A549 (cell line): ENCODE measurements around the gene SMCO2. TPM values are rescaled to one million over a fixed set of nuclear protein-coding genes. Genes with fewer than 3 reads are reported as not detected.
A peak's percentile ranks its signal among the peaks of the same experiment; 100 is the strongest.

Source experiments
- ATAC-seq, 2 experiments: fragments of 200-7000 bp in 1 of 2; fragments of >200 bp in 1 of 2; cut with Nextera tagmentation in 1 of 2; cut with Tn5 transposase in 1 of 2; 3 replicates each; pipeline versions ENCODE4 v1.8.0 to v1.9.1; 2018 to 2020; ENCODE audit warnings: mild to moderate bottlenecking in 1 of 2, moderate library complexity in 1 of 2
- CTCF ChIA-PET: fragments of 300-600 bp; sonication (Branson Sonifier 250); formaldehyde crosslinking; extraction: SDS; loops from one replicate; lab custom pipeline; 2021; ENCODE audit warnings: antibody characterized with exemption, inconsistent platforms; lab: Yijun Ruan, JAX
- POLR2A ChIA-PET: fragments of 350-600 bp; formaldehyde crosslinking; extraction: SDS; loops from one replicate; lab custom pipeline; 2021; ENCODE audit warnings: antibody characterized with exemption, inconsistent platforms; lab: Yijun Ruan, JAX
- DNase-seq, 2 experiments: peaks; one replicate each; pipeline versions ENCODE4 v3.0.0 to v3.0.0-alpha.2; 2011 to 2016; ENCODE audit warnings: low read depth in 1 of 2, low spot score in 1 of 2
- FAIRE-seq: peaks from 2 replicates; lab custom pipeline; 2011; peaks lifted over from hg19 to GRCh38; lab: Jason Lieb, UNC
- H3K27ac ChIP-seq, 2 experiments: fragments of >200 bp; sonication (Bioruptor Twin); formaldehyde crosslinking; 3 replicates each; pipeline ENCODE4 v1.5.1; 2016 to 2017
- H3K4me1 ChIP-seq: fragments of >200 bp; sonication (Bioruptor Twin); formaldehyde crosslinking; 3 replicates; pipeline ENCODE4 v1.6.1; 2016
- H3K4me2 ChIP-seq: fragments of >200 bp; sonication (Bioruptor Twin); formaldehyde crosslinking; 3 replicates; pipeline ENCODE4 v1.6.1; 2016
- H3K4me3 ChIP-seq: fragments of >200 bp; sonication (Bioruptor Twin); formaldehyde crosslinking; 3 replicates; pipeline ENCODE4 v1.5.1; 2016
- H3K9me3 ChIP-seq: fragments of >200 bp; sonication (Bioruptor Twin); formaldehyde crosslinking; 3 replicates; pipeline ENCODE4 v1.6.1; 2016
- CBX2 ChIP-seq: fragments of 200-600 bp; sonication (generic); IDR thresholded peaks from 2 replicates; pipeline ENCODE4 v1.6.1; 2016; ENCODE audit warnings: low read depth, mild to moderate bottlenecking, borderline replicate concordance
- CHD4 ChIP-seq: fragments of 200-600 bp; sonication (generic); IDR thresholded peaks from 2 replicates; pipeline ENCODE4 v1.6.1; 2016; ENCODE audit warnings: antibody characterized with exemption, mild to moderate bottlenecking, borderline replicate concordance
- E2F6 ChIP-seq: IDR thresholded peaks from 2 replicates; pipeline ENCODE4 v1.6.1; 2012; ENCODE audit warnings: low read depth, borderline replicate concordance
- EP300 ChIP-seq, 2 experiments: fragments of >200 bp; sonication (Bioruptor Twin); formaldehyde crosslinking; IDR thresholded peaks; 2 replicates in 1 of 2; 3 replicates in 1 of 2; pipeline ENCODE4 v1.6.1; 2016 to 2017
- FOSL2 ChIP-seq, 2 experiments: fragments of 450-650 bp in 1 of 2; fragments of >200 bp in 1 of 2; sonication (Bioruptor Twin) in 1 of 2; formaldehyde crosslinking; IDR thresholded peaks; 2 replicates each; pipeline versions ENCODE4 v1.5.0 to v1.6.1; 2016 to 2020; ENCODE audit warnings: mild to moderate bottlenecking in 1 of 2, moderate library complexity in 1 of 2
- HES2 ChIP-seq: fragments of >200 bp; sonication (Bioruptor Twin); formaldehyde crosslinking; IDR thresholded peaks from 2 replicates; pipeline ENCODE4 v1.6.1; 2016
- HEYL ChIP-seq: fragments of 250-450 bp; sonication (Bioruptor Pico); IDR thresholded peaks from 2 replicates; pipeline ENCODE4 v1.8.0; 2021; ENCODE audit warnings: mild to moderate bottlenecking, moderate library complexity
- JUNB ChIP-seq: fragments of >200 bp; sonication (Bioruptor Twin); formaldehyde crosslinking; IDR thresholded peaks from 2 replicates; pipeline ENCODE4 v1.6.1; 2016
- KDM1A ChIP-seq: fragments of 200-600 bp; sonication (generic); IDR thresholded peaks from 2 replicates; pipeline ENCODE4 v1.6.1; 2016; ENCODE audit warnings: low read depth, mild to moderate bottlenecking
- KDM5A ChIP-seq: fragments of 200-600 bp; sonication (generic); IDR thresholded peaks from 2 replicates; pipeline ENCODE4 v1.6.1; 2016; ENCODE audit warnings: antibody characterized with exemption, mild to moderate bottlenecking
- MAFK ChIP-seq: fragments of 450-650 bp; IDR thresholded peaks from 2 replicates; pipeline ENCODE4 v1.6.1; 2014; ENCODE audit not compliant: partially characterized antibody
- NPAS2 ChIP-seq: fragments of 250-450 bp; sonication (Bioruptor Pico); IDR thresholded peaks from 2 replicates; pipeline ENCODE4 v1.8.0; 2022; ENCODE audit warnings: mild to moderate bottlenecking, moderate library complexity, borderline replicate concordance
- RCOR1 ChIP-seq: fragments of 150-350 bp; IDR thresholded peaks from 2 replicates; pipeline ENCODE4 v1.6.1; 2014; ENCODE audit warnings: antibody characterized with exemption, low read length, low read depth
- RFX5 ChIP-seq: fragments of 450-650 bp; IDR thresholded peaks from 2 replicates; pipeline ENCODE4 v1.7.1; 2014; ENCODE audit warnings: antibody characterized with exemption, mild to moderate bottlenecking, moderate library complexity
- TFCP2L1 ChIP-seq: fragments of 250-450 bp; sonication (Bioruptor Pico); IDR thresholded peaks from 2 replicates; pipeline ENCODE4 v1.5.0; 2021; ENCODE audit warnings: mild to moderate bottlenecking
- ZC3H11A ChIP-seq: fragments of 450-650 bp; IDR thresholded peaks from 2 replicates; pipeline ENCODE4 v1.6.1; 2014; ENCODE audit warnings: antibody characterized with exemption, mild to moderate bottlenecking
- WGBS: methylation state at CpG from one replicate; pipeline ENCODE4 v1.1.6; 2017; ENCODE audit errors: missing lambda C conversion rate; 5-methylcytosine and 5-hydroxymethylcytosine counted together
- polyA plus RNA-seq, 4 experiments: library from polyadenylated mRNA; depleted of rRNA in 3 of 4; stranded (reverse); fragments of >200 nt; fragmentation: RNase III in 1 of 4; extraction: RNeasy Plus Mini Kit Qiagen cat#74134 plus additional on column Dnase treatment in 1 of 4; gene quantifications; 2 replicates in 3 of 4; 3 replicates in 1 of 4; pipeline ENCODE4 v1.2.3, GENCODE V29; 2011 to 2017

SMCO2 gene
- polyA plus RNA-seq, 2 of the 4 experiments (the other 2 are of a cell fraction) = 0.14 to 0.28 TPM

GRCh38 chr12:27460471-27460978 lies 14.0 kb downstream of the SMCO2 start:
- peak overlapping the region; percentile 2 to 73; a peak in 3 of 6 replicates for H3K27ac ChIP-seq
- 40% methylated on average over 7 of the region's 7 CpGs for WGBS
- FAIRE-seq = no peak
- peak in 1 of 2 experiments; percentile 39 for DNase-seq
- no peak for TF ChIP-seq ZC3H11A
- peak; percentile 35; the same call in 1 of the 2 replicates for TF ChIP-seq JUNB
- peak; percentile 47; the same call in 1 of the 2 replicates for TF ChIP-seq FOSL2 (IDR thresholded peaks at IDR 0.05)
- TF ChIP-seq FOSL2 (CRISPR knock-in tag; IDR thresholded peaks at IDR 0.05) = peak; percentile 76
- peak overlapping the region; percentile 57 for H3K4me2 ChIP-seq
- ChIA-PET POLR2A (no interaction called here), CTCF (interaction anchor here (1.3 to 1.7 kb wide), 5 partner anchors 16 to 192 kb away, joined by 3 to 4 read pairs (median 4); partner anchors contain the start of gene PPFIBP1)
- peaks cover 35% of the 10 kb centered on the region for H3K4me1 ChIP-seq
- no peak overlapping the region for H3K4me3 ChIP-seq
- ATAC-seq = peak in 1 of 2 experiments; percentile 59; a peak in 3 of 6 replicates
- no peaks in the 10 kb centered on the region for H3K9me3 ChIP-seq

- peak overlapping the region; percentile 31 to 66; a peak in 4 of 6 replicates for H3K27ac ChIP-seq
- H3K4me2 ChIP-seq = peak overlapping the region; percentile 58
- peaks cover 35% of the 10 kb centered on the region for H3K4me1 ChIP-seq
- DNase-seq = peak in 1 of 2 experiments; percentile 16
- peak; percentile 49 for FAIRE-seq
- WGBS = 8% methylated on average over 9 of the region's 9 CpGs
- peak; percentile 57 to 58; a peak in 4 of 6 replicates for ATAC-seq
- CTCF ChIA-PET = interaction anchor here (0.8 to 1.6 kb wide), 5 partner anchors 17 to 1504 kb away, joined by 3 to 4 read pairs (median 4); no protein-coding TSS in a partner anchor
- TF ChIP-seq MAFK = no peak
- no peak for TF ChIP-seq EP300 (IDR thresholded peaks at IDR 0.05)
- TF ChIP-seq E2F6 = no peak
- TF ChIP-seq JUNB = 0 out of 2 replicates have a peak, but pooled peaks have one; percentile 11
- TF ChIP-seq KDM5A = no peak
- TF ChIP-seq HES2 = no peak
- POLR2A ChIA-PET = interaction anchor here (1.8 kb wide), 1 partner anchor 62 kb away, joined by 10 read pairs; the partner anchor contains the start of gene PPFIBP1
- no peak overlapping the region for H3K4me3 ChIP-seq
- no peaks in the 10 kb centered on the region for H3K9me3 ChIP-seq
These were observed 15.7 kb downstream of the SMCO2 start for GRCh38 chr12:27462151-27462694.

GRCh38 chr12:27462851-27463250 lies 16.3 kb downstream of the SMCO2 start:
- DNase-seq (no peak), FAIRE-seq (no peak), ATAC-seq (peak in 1 of 2 experiments; percentile 31; a peak in 3 of 6 replicates)
- POLR2A ChIA-PET = interaction anchor here (1.8 kb wide), 1 partner anchor 61 kb away, joined by 10 read pairs; the partner anchor contains the start of gene PPFIBP1
- peak overlapping the region; percentile 3 to 66; a peak in 4 of 6 replicates for H3K27ac ChIP-seq
- CTCF ChIA-PET = interaction anchor here (1.0 kb wide), 2 partner anchors 41 to 54 kb away, joined by 3 to 4 read pairs; no protein-coding TSS in a partner anchor
- WGBS = 81% methylated on average over 8 of the region's 8 CpGs
- no peak for TF ChIP-seq CHD4
- TF ChIP-seq KDM1A = no peak
- no peak for TF ChIP-seq RCOR1
- TF ChIP-seq KDM5A = no peak
- TF ChIP-seq CBX2 = no peak
- no peak for TF ChIP-seq RFX5
- TF ChIP-seq HEYL = no peak
- TF ChIP-seq NPAS2 (CRISPR knock-in tag) = no peak
- no peak for TF ChIP-seq TFCP2L1 (CRISPR knock-in tag)
- no peak for TF ChIP-seq MAFK
- TF ChIP-seq, all 56 proteins: peak for 0
- Histone ChIP-seq H3K4me2 (peak overlapping the region; percentile 58), H3K4me3 (no peak overlapping the region), H3K9me3 (no peaks in the 10 kb centered on the region), H3K4me1 (peaks cover 35% of the 10 kb centered on the region)
